ENCODE measurements around the gene NOPCHAP1. TPM values are rescaled to one million over a fixed set of nuclear protein-coding genes. Genes with fewer than 3 reads are reported as not detected.

Gene NOPCHAP1
- total and polyA plus RNA-seq, 2 experiments from 2014 or later = 7.5 to 25.6 TPM

GRCh38 chr12:105024928-105025327, 38.8 kb downstream of the NOPCHAP1 start:
- peak in 1 of 2 donors; percentile 72 for DNase-seq (ENCODE audit: low read depth in 1 of 2, low spot score in 1 of 2)
- Histone ChIP-seq H3K27me3 (no peaks in the 10 kb centered on the region), H3K4me3 (no peak overlapping the region), H3K36me3 (no peaks in the 10 kb centered on the region), H3K9me3 (ENCODE audit: low read depth) (no peaks in the 10 kb centered on the region), H3K4me1 (ENCODE audit: low read depth) (peaks cover 40% of the 10 kb centered on the region), H3K27ac (peak overlapping the region; percentile 97)
- TF ChIP-seq CTCF (IDR thresholded peaks at IDR 0.05; ENCODE audit: low read depth, low read length) = no peak

GRCh38 chr12:105025890-105026289, 39.8 kb downstream of the NOPCHAP1 start:
- DNase-seq (ENCODE audit: low read depth in 1 of 2, low spot score in 1 of 2) = peak in 1 of 2 donors; percentile 72
- Histone ChIP-seq H3K27me3 (no peaks in the 10 kb centered on the region), H3K9me3 (ENCODE audit: low read depth) (no peaks in the 10 kb centered on the region), H3K36me3 (no peaks in the 10 kb centered on the region), H3K4me3 (no peak overlapping the region), H3K4me1 (ENCODE audit: low read depth) (peaks cover 40% of the 10 kb centered on the region), H3K27ac (peak overlapping the region; percentile 97)
- no peak for TF ChIP-seq CTCF (IDR thresholded peaks at IDR 0.05; ENCODE audit: low read depth, low read length)

GRCh38 chr12:105026411-105026810, 40.3 kb downstream of the NOPCHAP1 start:
- DNase-seq (ENCODE audit: low read depth in 1 of 2, low spot score in 1 of 2) = no peak
- Histone ChIP-seq H3K27ac (peak overlapping the region; percentile 97), H3K9me3 (ENCODE audit: low read depth) (no peaks in the 10 kb centered on the region)

GRCh38 chr12:105030820-105031807, 45.0 kb downstream of the NOPCHAP1 start:
- Histone ChIP-seq H3K9me3 (ENCODE audit: low read depth) (no peaks in the 10 kb centered on the region), H3K4me1 (ENCODE audit: low read depth) (peaks cover 5% of the 10 kb centered on the region), H3K27ac (no peak overlapping the region), H3K4me3 (no peak overlapping the region), H3K27me3 (no peaks in the 10 kb centered on the region), H3K36me3 (no peaks in the 10 kb centered on the region)
- DNase-seq (ENCODE audit: low read depth in 1 of 2, low spot score in 1 of 2) = no peak
- TF ChIP-seq CTCF (IDR thresholded peaks at IDR 0.05; ENCODE audit: low read depth, low read length) = no peak

More at GRCh38 chr12:105026411-105026810, 40.3 kb downstream of the NOPCHAP1 start:
- H3K27me3 ChIP-seq = no peaks in the 10 kb centered on the region
- no peak for TF ChIP-seq CTCF (IDR thresholded peaks at IDR 0.05; ENCODE audit: low read depth, low read length)
- H3K4me3 ChIP-seq = no peak overlapping the region
- H3K36me3 ChIP-seq = no peaks in the 10 kb centered on the region
- peaks cover 39% of the 10 kb centered on the region for H3K4me1 ChIP-seq (ENCODE audit: low read depth)

- Histone ChIP-seq H3K4me3 (no peak overlapping the region), H3K27me3 (no peaks in the 10 kb centered on the region), H3K27ac (peak overlapping the region; percentile 0), H3K4me1 (ENCODE audit: low read depth) (no peaks in the 10 kb centered on the region), H3K9me3 (ENCODE audit: low read depth) (no peaks in the 10 kb centered on the region), H3K36me3 (no peaks in the 10 kb centered on the region)
- DNase-seq (ENCODE audit: low read depth in 1 of 2, low spot score in 1 of 2) = peak in 1 of 2 donors; percentile 32
- TF ChIP-seq CTCF (IDR thresholded peaks at IDR 0.05; ENCODE audit: low read depth, low read length) = no peak
Observed at GRCh38 chr12:105032703-105033357, 46.7 kb downstream of the NOPCHAP1 start.

Data from cardiac muscle cell (in vitro differentiated cells and primary cell).